T-helper 2 cell (primary cell): ENCODE results near the gene KCNG3.

Experiments
- DNase-seq, 5 experiments: peaks; one replicate each; pipeline versions ENCODE4 v3.0.0 to v3.0.0-alpha.2; 2012 to 2022
- total RNA-seq, 2 donors: gene quantifications; one replicate each; lab custom pipeline; 2026; lab: John Stamatoyannopoulos, UW

The KCNG3 gene
- total RNA-seq, result 0.74 to 2.5 reads per million in 2 donors

GRCh38 chr2:42493468-42494354, at the start of gene KCNG3:
TSS of gene KCNG3 (minus strand) at chr2:42493982. CDS start at chr2:42493501, 481 bp downstream.
- DNase-seq, result peak; percentile 21 to 77 (median 46)

GRCh38 chr2:42542871-42543270, 49.1 kb upstream of the KCNG3 start:
- DNase-seq, result no peak

GRCh38 chr2:42537493-42537892, 43.7 kb upstream of the KCNG3 start:
- DNase-seq, result no peak

- no peak for DNase-seq
These were observed 38.6 kb upstream of the KCNG3 start for GRCh38 chr2:42532397-42532796.

- no peak for DNase-seq
These were observed 29.6 kb upstream of the KCNG3 start for GRCh38 chr2:42523341-42523740.

- no peak for DNase-seq
These were observed 28.3 kb upstream of the KCNG3 start for GRCh38 chr2:42522035-42522434.

GRCh38 chr2:42519624-42520023, 25.8 kb upstream of the KCNG3 start:
- no peak for DNase-seq

GRCh38 chr2:42516418-42516901, 22.7 kb upstream of the KCNG3 start:
- DNase-seq, result no peak

- DNase-seq, result peak in 1 of 5 experiments; percentile 22
These were observed 19.6 kb upstream of the KCNG3 start for GRCh38 chr2:42513252-42513918.

GRCh38 chr2:42510608-42511243, 16.9 kb upstream of the KCNG3 start:
- DNase-seq, result no peak

GRCh38 chr2:42510191-42510590, 16.4 kb upstream of the KCNG3 start:
- DNase-seq, result no peak

GRCh38 chr2:42504364-42505230, 10.8 kb upstream of the KCNG3 start:
- no peak for DNase-seq

GRCh38 chr2:42503291-42503690, 9.5 kb upstream of the KCNG3 start:
- DNase-seq, result no peak

- no peak for DNase-seq
These were observed 4.7 kb upstream of the KCNG3 start for GRCh38 chr2:42498497-42498896.

- DNase-seq, result no peak
These were observed 1.8 kb upstream of the KCNG3 start for GRCh38 chr2:42495611-42496010.

- no peak for DNase-seq
These were observed 1.4 kb upstream of the KCNG3 start for GRCh38 chr2:42495234-42495581.

- peak; percentile 30 to 75 (median 50) for DNase-seq
These were observed 812 bp upstream of the KCNG3 start for GRCh38 chr2:42494355-42495233.

GRCh38 chr2:42492691-42493467, 903 bp downstream of the KCNG3 start:
- DNase-seq, result peak in 2 of 5 experiments; percentile 7 to 78

GRCh38 chr2:42488297-42488696, 5.5 kb downstream of the KCNG3 start:
- DNase-seq, result no peak

GRCh38 chr2:42486145-42486906, 7.5 kb downstream of the KCNG3 start:
- DNase-seq, result no peak
